Stimulated activated CD8-positive, alpha-beta memory T cell treated with anti-CD3 and anti-CD28 coated beads, Interleukin-7, amount 100 ng/mL, for 1 hour (primary cell): ENCODE data around the gene CEL.
"Not testable (repeated sequence)": the region's sequence is repeated elsewhere in the genome, so short reads cannot be mapped to it uniquely, and the experiment has no call there.

Experiments used
- DNase-seq, 2 donors: peaks; one replicate each; pipeline ENCODE4 v3.0.0-alpha.2; 2020; ENCODE audit warnings: low read depth in 2 of 2

CEL gene

DNA sequence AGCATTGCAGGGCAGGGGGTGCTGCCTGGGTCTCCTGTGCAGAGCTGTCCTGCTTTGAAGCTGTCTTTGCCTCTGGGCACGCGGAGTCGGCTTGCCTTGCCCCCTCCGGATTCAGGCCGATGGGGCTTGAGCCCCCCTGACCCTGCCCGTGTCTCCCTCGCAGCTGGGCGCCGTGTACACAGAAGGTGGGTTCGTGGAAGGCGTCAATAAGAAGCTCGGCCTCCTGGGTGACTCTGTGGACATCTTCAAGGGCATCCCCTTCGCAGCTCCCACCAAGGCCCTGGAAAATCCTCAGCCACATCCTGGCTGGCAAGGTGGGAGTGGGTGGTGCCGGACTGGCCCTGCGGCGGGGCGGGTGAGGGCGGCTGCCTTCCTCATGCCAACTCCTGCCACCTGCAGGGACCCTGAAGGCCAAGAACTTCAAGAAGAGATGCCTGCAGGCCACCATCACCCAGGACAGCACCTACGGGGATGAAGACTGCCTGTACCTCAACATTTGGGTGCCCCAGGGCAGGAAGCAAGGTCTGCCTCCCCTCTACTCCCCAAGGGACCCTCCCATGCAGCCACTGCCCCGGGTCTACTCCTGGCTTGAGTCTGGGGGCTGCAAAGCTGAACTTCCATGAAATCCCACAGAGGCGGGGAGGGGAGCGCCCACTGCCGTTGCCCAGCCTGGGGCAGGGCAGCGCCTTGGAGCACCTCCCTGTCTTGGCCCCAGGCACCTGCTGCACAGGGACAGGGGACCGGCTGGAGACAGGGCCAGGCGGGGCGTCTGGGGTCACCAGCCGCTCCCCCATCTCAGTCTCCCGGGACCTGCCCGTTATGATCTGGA lies 2.7 kb downstream of the CEL start:
- no peak for DNase-seq

DNA sequence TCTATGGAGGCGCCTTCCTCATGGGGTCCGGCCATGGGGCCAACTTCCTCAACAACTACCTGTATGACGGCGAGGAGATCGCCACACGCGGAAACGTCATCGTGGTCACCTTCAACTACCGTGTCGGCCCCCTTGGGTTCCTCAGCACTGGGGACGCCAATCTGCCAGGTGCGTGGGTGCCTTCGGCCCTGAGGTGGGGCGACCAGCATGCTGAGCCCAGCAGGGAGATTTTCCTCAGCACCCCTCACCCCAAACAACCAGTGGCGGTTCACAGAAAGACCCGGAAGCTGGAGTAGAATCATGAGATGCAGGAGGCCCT lies 3.2 kb downstream of the CEL start:
- DNase-seq, result no peak

DNA sequence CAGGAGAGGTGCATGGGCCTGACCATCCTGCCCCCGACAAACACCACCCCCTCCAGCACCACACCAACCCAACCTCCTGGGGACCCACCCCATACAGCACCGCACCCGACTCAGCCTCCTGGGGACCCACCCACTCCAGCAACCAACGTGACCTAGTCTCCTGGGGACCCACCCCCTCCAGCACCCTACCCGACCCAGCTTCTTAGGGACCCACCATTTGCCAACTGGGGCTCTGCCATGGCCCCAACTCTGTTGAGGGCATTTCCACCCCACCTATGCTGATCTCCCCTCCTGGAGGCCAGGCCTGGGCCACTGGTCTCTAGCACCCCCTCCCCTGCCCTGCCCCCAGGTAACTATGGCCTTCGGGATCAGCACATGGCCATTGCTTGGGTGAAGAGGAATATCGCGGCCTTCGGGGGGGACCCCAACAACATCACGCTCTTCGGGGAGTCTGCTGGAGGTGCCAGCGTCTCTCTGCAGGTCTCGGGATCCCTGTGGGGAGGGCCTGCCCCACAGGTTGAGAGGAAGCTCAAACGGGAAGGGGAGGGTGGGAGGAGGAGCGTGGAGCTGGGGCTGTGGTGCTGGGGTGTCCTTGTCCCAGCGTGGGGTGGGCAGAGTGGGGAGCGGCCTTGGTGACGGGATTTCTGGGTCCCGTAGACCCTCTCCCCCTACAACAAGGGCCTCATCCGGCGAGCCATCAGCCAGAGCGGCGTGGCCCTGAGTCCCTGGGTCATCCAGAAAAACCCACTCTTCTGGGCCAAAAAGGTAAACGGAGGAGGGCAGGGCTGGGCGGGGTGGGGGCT lies 4.6 kb downstream of the CEL start:
- DNase-seq, result no peak

DNA sequence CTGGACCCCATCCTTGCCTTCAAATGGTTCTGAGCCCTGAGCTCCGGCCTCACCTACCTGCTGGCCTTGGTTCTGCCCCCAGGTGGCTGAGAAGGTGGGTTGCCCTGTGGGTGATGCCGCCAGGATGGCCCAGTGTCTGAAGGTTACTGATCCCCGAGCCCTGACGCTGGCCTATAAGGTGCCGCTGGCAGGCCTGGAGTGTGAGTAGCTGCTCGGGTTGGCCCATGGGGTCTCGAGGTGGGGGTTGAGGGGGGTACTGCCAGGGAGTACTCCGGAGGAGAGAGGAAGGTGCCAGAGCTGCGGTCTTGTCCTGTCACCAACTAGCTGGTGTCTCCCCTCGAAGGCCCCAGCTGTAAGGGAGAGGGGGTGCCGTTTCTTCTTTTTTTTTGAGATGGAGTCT lies 5.2 kb downstream of the CEL start:
- DNase-seq, result no peak

DNA sequence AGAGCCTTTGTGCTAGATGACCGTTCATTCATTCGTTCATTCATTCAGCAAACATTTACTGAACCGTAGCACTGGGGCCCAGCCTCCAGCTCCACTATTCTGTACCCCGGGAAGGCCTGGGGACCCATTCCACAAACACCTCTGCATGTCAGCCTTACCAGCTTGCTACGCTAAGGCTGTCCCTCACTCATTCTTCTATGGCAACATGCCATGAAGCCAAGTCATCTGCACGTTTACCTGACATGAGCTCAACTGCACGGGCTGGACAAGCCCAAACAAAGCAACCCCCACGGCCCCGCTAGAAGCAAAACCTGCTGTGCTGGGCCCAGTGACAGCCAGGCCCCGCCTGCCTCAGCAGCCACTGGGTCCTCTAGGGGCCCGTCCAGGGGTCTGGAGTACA lies 6.0 kb downstream of the CEL start:
- no peak for DNase-seq

DNA sequence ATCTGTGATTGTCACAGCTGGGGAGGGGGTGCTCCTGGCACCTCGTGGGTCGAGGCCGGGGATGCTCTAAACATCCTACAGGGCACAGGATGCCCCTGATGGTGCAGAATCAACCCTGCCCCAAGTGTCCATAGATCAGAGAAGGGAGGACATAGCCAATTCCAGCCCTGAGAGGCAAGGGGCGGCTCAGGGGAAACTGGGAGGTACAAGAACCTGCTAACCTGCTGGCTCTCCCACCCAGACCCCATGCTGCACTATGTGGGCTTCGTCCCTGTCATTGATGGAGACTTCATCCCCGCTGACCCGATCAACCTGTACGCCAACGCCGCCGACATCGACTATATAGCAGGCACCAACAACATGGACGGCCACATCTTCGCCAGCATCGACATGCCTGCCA lies 6.7 kb downstream of the CEL start:
- not testable (repeated sequence) for DNase-seq

DNA sequence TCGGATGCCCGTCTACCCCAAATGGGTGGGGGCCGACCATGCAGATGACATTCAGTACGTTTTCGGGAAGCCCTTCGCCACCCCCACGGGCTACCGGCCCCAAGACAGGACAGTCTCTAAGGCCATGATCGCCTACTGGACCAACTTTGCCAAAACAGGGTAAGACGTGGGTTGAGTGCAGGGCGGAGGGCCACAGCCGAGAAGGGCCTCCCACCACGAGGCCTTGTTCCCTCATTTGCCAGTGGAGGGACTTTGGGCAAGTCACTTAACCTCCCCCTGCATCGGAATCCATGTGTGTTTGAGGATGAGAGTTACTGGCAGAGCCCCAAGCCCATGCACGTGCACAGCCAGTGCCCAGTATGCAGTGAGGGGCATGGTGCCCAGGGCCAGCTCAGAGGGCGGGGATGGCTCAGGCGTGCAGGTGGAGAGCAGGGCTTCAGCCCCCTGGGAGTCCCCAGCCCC lies 8.8 kb downstream of the CEL start:
- not testable (repeated sequence) for DNase-seq

DNA sequence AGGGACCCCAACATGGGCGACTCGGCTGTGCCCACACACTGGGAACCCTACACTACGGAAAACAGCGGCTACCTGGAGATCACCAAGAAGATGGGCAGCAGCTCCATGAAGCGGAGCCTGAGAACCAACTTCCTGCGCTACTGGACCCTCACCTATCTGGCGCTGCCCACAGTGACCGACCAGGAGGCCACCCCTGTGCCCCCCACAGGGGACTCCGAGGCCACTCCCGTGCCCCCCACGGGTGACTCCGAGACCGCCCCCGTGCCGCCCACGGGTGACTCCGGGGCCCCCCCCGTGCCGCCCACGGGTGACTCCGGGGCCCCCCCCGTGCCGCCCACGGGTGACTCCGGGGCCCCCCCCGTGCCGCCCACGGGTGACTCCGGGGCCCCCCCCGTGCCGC lies 9.2 kb downstream of the CEL start:
- not testable (repeated sequence) for DNase-seq

DNA sequence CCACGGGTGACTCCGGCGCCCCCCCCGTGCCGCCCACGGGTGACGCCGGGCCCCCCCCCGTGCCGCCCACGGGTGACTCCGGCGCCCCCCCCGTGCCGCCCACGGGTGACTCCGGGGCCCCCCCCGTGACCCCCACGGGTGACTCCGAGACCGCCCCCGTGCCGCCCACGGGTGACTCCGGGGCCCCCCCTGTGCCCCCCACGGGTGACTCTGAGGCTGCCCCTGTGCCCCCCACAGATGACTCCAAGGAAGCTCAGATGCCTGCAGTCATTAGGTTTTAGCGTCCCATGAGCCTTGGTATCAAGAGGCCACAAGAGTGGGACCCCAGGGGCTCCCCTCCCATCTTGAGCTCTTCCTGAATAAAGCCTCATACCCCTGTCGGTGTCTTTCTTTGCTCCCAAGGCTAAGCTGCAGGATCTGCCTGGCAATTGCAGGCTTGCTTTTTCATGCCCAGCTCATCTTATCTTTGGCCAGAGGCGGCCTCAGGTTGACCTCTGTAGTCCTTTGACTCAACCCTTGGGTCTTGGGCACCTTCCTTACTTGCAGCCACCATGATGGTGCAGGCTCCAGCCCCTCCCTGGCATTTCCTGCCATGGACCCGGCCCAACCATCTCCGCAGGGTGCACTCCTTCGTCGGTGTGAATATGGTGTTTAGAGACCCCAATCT lies 9.8 kb downstream of the CEL start:
- no peak for DNase-seq

DNA sequence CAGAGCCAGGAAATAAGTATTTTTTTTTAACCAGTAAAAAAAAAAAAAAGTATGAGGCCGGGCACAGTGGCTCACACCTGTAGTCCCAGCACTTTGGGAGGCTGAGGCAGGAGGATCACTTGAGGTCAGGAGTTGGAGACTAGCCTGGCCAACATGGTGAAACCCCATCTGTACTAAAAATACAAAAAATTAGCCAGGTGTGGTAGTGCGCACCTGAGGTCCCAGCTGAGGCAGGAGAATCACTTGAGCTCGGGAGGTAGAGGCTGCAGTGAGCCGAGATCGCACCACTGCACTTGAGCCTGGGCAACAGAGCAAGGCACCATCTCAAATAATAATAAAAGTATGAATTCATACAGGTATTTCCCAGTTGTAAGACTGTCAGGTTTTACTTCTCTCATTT lies 10.4 kb downstream of the CEL start:
- not testable (repeated sequence) for DNase-seq

DNA sequence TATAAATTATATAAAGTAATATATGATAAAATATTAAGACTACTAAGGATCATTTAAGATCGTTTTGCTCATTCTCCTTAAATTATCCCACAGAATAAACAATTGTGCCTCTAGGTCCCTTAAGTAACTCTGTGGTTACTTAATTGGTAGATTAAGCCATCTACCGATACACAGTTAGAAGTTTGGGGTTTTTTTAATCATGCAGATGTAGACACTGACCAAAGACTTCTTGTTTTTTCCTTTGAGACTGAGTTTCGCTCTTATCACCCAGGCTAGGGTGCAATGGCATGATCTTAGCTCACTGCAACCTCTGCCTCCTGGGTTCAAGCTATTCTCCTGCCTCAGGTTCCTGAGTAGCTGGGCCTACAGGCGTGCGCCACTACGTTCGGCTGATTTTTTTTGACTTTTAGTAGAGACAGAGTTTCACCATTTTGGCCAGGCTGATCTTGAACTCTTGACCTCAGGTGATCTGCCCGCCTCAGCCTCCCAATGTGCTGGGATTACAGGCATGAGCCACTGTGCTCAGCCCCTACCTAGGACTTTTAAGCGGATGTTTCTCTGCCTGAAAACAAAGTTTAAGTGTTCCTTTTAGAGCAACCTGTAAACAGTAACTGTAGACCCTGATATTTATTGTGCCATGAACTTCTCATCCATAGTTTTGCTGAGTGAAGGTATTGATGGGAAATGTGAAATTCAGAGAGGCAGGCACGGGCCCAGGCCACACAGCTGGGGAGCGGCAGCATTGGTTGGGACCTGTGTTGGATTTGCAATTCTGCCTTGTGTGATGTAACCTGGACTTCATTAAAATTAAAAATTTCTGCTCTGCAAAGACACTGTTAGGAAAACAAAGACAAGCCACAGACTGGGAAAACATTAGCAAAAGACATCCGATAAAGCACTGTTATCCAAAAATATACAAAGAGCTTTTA lies 11.6 kb downstream of the CEL start:
- DNase-seq, result no peak

DNA sequence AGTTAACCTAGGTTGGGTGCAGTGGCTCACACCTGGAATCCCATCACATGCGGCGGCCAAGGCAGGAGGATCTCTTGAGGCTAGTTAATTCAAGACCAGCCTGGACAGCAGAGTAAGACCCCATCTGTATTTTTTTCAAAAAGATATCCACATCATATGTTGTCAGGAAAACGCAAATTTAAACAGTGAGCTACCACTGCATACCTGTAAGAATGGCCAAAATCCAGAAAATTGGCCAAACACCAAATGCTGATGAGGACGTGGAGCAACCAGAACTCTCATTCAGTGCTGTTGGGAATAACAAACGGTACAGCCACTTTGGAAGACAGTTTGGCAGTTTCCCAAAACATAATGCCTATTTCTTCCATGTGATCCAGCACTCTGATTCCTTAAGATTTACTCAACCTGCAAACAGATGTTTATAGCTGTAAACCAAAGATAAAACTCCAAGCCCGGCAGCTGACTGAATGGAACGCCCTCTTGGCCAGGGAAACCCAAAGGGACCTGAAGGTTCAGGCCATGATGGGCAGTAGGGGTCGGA lies 12.4 kb downstream of the CEL start:
- DNase-seq, result no peak

DNA sequence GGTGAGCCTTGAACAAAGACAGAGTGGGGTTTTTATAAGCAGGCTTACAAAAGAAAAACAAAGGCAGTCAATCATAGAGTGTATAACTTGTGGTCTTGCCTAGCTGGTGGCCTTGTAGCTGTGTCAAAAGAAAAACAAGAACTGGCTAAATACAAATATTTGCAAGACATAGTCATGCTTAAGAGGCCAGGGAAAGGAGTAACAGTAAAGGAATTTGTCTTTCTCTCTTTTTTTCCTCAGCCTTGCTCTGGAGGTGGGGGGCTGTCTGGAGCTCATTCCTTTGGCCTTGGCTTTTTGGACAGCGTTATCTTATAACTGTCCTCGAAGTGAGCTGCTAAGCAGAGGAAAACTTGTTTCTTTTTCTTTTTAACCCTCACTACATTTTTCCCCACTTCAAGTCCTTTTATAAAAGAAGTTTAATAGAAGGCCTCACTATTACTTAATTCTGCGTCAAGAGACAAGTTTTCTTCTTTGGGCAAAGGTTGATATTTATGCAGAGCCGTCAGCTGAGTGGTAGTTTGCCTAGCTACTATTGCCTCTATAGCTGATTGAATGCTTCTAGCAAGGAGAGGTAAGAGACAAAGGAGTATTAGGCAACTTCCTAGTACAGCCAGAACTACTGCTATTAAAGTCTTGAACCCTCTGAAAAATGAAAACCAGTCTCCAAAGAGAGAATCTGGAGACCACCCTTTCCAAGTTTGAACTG lies 14.3 kb downstream of the CEL start:
- DNase-seq, result no peak

DNA sequence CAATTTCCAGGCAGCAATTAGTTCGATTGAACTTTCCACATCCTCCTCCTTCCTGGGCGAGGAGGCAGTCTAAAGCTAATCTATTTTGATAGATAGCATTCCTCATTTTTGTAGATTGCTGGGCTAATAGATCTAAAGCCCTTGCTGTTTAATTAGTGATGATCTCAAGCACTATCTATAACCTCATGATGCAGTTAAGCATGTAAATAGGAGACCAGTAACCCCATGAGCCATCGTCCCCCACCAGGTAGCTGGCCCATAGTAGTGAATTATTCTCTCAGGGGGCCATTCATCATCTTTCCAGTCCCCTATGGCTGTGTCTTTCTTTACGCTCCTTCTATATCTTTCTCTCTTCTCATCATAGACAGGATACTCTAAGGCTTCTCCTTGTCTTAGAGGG lies 14.9 kb downstream of the CEL start:
- DNase-seq, result no peak

DNA sequence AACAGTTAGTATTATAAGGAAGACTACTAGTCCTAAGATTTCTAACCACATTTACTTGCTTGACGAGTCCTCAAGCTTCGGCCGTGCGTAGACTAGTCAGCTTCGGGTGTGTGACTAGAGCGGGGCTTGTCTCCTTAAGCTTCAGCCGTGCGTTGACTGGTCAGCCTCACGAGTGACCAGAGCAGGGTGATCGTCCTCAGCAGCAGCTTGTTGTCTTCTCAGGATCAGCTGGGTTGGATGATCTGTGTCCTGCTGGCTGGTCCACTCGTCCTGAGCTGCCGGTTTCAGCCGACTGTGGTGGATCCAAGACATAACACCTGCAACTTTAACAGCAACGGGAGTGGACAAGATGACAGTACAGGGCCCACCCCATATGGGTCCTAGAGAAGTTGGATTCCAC lies 16.7 kb downstream of the CEL start:
- no peak for DNase-seq

DNA sequence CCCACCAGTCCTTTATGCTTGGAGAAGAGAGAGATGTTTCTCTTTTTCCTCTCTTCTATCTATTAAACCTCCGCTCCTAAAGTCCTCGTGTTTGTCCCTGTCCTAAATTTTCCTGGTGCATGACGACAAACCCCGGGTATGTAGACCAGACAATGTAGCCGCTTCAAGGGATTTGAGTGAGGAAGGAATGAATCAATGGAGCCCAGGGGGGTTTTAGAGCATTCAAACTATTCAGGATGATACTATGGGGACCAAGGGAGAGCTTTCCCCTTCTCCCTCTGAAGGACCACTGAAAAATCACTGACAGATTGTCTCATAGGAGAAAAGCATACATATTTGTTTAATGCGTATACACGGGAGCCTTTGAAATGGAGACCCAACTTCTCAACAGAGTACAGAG lies 18.4 kb downstream of the CEL start:
- no peak for DNase-seq

DNA sequence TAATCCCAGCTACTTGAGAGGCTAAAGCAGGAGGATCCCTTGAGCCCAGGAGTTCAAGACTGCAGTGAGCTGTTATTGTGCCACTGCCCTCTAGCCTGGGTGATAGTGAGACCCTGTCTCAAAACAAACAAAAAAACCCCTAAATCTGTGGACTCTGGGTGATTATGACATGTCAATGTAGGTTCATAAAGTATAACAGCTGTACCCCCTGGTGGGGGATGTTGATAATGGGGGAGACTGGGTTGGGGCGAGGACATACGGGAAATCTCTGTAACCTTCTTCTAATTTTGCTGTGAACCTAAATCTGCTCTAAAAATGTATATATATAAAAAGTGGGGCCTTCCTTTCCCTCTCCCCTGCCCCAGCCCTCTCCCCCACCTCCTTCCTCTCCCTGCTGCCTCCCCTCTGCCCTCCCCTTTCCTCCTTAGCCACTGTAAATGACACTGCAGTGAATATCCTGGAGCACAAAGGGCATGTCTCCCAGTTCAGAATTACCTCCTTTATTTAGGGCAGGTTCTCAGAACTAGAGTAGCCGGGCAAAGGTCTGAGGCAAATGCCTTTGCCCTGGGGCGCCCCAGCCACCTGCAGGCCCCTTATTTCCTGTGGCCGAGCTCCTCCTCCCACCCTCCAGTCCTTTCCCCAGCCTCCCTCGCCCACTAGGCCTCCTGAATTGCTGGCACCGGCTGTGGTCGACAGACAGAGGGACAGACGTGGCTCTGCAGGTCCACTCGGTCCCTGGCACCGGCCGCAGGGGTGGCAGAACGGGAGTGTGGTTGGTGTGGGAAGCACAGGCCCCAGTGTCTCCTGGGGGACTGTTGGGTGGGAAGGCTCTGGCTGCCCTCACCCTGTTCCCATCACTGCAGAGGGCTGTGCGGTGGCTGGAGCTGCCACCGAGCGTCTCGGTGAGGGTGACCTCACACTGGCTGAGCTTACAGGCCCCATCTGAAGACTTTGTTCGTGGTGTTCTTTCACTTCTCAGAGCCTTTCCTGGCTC lies 19.3 kb downstream of the CEL start:
- not testable (repeated sequence) for DNase-seq

DNA sequence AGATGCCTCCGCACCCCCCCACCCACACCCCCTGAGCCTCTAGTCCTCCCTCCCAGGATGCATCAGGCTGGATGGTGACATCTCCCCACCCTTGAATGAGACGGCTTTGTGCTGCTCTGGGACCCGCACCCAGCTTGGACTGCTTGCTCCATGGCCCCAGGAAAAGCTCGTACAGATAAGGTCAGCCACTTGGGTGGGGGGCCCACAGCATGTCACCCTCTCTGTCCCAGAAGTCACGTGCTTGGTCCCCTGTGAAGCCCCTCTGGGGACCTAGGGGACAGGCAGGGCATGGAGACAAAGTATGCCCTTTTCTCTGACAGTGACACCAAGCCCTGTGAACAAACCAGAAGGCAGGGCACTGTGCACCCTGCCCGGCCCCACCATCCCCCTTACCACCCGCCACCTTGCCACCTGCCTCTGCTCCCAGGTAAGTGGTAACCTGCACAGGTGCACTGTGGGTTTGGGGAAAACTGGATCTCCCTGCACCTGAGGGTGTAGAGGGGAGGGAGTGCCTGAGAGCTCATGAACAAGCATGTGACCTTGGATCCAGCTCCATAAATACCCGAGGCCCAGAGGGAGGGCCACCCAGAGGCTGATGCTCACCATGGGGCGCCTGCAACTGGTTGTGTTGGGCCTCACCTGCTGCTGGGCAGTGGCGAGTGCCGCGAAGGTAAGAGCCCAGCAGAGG lies 20.3 kb downstream of the CEL start:
- DNase-seq, result not testable (repeated sequence)

DNA sequence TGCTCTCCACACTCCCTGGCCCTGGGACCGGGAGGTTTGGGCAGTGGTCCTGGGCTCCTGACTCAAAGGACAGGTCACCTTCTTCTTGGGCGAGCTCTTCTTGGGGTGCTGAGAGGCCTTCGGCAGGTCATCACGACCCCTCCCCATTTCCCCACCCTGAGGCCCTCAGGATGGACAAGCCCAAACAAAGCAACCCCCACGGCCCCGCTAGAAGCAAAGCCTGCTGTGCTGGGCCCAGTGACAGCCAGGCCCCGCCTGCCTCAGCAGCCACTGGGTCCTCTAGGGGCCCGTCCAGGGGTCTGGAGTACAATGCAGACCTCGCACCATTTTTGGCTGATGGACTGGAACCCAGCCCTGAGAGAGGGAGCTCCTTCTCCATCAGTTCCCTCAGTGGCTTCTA lies 21.9 kb downstream of the CEL start:
- not testable (repeated sequence) for DNase-seq
